Epithelial cell of proximal tubule (primary cell): ENCODE data around the gene MARK3. TPM values are rescaled to one million over a fixed set of nuclear protein-coding genes. Genes with fewer than 3 reads are reported as not detected.
"Not testable (repeated sequence)": the region's sequence is repeated elsewhere in the genome, so short reads cannot be mapped to it uniquely, and the experiment has no call there.

Source experiments
- DNase-seq: peaks from one replicate; pipeline ENCODE4 v3.0.0-alpha.2; 2011; ENCODE audit warnings: low read depth
- H3K4me3 ChIP-seq: 2 replicates; pipeline ENCODE4 v1.5.1; 2011; ENCODE audit warnings: low read depth, mild to moderate bottlenecking, low read length
- total RNA-seq: library from RNA; depleted of rRNA; stranded (reverse); fragments of >200 nt; gene quantifications from 2 replicates; pipeline ENCODE4 v1.2.3, GENCODE V29; 2015
- TF ChIP-seq, protein P1 (sequence below): conservative IDR thresholded peaks from 2 replicates; pipeline ENCODE4 v1.5.1; 2012; ENCODE audit warnings: low read depth, mild to moderate bottlenecking, low read length

MARK3 gene
- total RNA-seq, 1 donor from 2014 or later, result 47.5 TPM

DNA sequence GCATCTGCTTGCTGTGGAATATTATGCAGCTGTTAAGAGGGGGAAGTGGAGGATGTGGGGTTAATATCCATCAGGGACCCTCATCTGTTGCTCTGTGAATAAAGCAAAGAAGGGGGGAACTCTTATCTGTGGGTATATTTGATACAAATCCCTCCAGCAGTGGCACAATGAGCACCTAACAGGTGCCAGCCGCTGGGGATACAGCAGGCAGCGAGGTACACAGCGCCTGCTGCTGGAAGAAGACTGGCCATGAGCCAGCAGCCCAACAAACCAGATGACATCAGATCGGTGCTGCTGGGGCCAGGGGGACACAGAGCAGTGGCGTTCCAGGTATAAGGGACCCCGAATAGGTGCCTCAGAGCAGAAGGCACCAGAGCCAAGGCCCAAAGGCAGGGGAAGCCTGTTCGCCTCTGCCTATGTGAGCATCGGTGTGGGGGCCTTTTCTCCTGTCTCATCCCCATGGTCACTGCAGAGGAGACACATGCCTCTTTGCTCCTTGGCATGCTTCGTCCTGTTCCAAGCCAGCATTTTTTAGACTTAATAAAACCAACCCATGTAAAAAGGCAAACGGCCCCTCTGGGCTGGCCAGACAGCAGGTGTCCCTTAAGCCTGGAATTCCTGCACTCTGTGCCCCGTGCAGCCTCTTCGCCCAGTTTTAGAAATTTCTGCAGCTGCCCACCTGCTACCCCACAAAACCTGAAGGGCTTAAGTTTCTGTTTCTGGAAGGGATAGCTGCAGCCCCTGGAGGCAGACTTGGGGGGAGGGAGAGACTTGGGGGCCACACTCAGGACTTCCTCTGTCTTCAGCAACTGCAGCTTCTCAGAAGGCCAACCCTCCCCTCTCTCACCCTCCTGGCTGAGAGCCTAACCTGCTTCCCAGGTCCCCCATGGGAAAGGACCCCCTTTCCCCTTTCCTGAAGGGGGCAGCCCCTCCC, 139.1 kb downstream of the MARK3 start:
- DNase-seq, result no peak
- no peak overlapping the region for H3K4me3 ChIP-seq
- TF ChIP-seq, protein P1, sequence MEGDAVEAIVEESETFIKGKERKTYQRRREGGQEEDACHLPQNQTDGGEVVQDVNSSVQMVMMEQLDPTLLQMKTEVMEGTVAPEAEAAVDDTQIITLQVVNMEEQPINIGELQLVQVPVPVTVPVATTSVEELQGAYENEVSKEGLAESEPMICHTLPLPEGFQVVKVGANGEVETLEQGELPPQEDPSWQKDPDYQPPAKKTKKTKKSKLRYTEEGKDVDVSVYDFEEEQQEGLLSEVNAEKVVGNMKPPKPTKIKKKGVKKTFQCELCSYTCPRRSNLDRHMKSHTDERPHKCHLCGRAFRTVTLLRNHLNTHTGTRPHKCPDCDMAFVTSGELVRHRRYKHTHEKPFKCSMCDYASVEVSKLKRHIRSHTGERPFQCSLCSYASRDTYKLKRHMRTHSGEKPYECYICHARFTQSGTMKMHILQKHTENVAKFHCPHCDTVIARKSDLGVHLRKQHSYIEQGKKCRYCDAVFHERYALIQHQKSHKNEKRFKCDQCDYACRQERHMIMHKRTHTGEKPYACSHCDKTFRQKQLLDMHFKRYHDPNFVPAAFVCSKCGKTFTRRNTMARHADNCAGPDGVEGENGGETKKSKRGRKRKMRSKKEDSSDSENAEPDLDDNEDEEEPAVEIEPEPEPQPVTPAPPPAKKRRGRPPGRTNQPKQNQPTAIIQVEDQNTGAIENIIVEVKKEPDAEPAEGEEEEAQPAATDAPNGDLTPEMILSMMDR, result no peak

DNA sequence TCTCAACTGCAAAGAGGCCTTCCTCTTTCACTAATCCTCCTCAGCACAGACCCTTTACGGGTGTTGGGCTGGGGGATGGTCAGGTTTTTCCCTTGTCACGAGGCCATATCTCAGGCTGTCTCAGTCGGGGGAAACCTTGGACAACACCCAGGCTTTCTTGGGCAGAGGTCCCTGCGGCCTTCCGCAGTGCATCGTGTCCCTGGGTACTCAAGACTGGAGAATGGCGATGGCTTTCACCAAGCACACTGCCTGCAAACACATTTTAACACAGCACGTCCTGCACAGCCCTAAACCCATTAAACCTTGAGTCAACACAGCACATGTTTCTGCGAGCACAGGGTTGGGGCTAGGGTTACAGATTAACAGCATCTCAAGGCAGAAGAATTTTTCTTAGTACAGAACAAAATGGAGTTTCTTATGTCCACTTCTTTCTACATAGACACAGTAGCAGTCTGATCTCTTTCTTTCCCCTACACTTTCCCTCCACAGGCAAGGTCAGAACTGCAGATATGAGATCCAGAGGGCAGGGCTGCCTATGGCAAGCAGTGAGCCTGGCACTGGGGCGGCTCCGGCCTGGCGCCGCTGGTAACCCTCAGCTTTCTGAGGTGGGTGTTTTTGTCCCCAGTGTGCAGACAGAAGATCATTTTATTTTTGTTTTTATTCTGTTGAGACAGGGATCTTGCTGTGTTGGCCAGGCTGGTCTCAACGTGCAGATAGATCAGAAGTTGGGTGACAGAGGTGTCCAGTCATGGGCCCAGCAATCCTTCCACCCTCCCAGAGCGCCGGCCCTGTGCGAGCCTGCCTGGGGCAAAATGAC, 140.4 kb downstream of the MARK3 start:
- not testable (repeated sequence) for DNase-seq, H3K4me3 ChIP-seq

DNA sequence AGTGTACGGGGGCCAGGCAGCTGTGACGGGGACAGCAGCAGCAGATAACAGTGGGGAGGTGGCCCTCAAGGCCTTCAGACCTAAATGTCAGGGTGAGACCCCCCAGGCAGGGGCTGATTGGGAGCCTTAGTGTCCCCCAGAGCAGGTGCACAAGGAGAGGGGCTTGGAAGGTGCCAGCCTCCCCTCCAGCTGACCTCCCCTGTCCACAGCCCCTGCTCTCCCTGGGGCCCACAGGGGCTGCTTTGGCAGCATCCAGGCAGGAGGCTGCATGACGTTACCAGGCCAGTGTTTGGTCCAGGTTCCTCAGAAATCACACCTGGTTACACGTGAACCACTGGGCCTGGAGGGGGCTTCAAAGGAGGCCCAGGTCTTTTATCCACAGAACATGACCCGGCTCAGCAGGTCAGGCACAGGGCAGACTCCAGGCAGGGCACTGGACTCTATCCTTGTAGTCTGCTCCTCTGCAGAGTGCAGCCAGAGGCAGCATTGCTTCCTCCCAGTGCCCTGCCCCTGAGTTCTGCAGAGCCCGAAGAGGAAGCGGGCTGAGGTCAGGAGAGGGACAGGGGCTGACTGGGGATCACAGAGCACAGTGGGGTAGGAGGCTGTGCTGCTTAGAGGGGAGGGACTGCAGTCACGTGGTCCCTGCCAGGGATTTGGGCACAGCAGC, 141.2 kb downstream of the MARK3 start:
- TF ChIP-seq, protein P1, result no peak
- DNase-seq, result no peak

DNA sequence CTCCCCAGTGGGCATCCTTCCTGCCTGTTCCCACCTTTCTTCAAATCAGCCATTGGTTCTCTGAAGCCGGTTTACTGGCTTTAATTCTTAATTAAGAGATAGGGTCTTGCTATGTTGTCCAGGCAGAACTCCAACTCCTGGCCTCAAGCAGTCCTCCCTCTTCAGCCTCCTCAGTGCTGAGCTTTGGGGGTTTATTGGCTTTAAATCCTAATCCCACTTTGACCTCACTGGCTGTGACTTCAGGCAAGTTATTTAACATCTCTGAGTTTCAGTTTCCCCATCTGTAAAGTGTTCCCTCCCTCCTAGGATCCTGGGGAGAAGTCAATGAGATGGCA, 141.7 kb downstream of the MARK3 start:
- TF ChIP-seq, protein P1, result no peak

More for the DNA sequence above, 141.2 kb downstream of the MARK3 start:
- H3K4me3 ChIP-seq, result no peak overlapping the region

DNA sequence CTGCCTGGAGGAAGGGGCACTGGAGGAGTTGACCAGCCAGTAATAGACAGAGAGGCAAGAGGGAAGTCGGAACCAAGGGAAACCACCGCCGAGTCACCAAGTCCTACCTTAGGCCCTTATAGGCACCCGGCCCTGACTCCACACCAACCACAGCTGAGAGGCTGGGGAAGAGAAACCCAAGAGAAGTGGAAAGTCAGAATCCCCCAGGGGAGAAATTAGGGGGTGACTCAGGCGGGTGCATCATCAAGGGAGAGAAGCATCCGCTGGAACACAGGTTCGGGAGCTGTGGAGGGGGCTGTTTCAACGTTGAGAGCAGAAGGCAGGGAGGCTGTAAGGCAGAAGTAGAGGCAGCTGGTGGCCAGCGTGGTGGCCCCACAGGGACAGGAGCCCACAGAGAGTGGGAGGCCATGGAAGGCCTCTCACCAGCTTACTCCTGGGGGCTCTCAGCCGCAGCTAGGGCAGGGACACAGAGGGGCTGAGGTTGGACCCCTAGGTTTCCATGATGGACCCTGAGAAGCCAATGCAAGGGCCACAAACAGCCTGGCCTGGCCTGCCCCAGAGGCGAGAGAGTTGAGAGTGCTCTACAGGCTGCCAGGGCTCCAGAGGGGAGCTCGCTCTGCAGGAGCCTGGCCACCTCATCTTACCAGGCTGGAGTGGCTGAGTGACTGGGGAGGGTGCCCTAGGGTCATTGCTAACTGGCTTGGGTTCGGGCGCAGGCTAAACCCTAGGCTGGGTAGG, 142.4 kb downstream of the MARK3 start:
- H3K4me3 ChIP-seq, result peak overlapping the region; percentile 66
- no peak for DNase-seq
- TF ChIP-seq, protein P1, result no peak

More for the DNA sequence above, 141.7 kb downstream of the MARK3 start:
- DNase-seq, result no peak
- no peak overlapping the region for H3K4me3 ChIP-seq

DNA sequence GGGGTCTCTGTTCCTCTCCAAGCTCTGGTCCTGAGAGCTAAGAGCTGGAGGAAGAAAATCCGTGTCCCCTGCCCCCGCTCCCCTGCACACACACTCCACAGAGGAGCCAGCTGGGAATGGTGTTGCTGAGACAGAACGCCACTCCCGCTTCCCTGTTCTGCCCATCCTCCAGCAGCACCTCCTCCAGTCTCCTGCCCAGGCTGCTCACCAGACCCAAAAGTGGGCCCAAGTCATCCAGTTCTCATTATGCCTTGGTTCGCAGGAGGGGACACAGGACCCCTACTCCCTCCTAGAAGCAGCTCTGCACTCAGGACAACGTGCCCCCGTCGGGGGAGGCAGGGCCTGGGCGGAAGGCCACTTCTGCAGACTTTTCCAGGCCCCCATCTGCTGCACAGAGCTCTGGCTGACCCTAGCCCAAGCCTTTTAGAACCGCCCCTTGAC, 143.0 kb downstream of the MARK3 start:
- no peak for DNase-seq
- H3K4me3 ChIP-seq, result peak overlapping the region; percentile 66
- TF ChIP-seq, protein P1, result no peak
